Measurements from ENCODE around the gene ACTR8.

The ACTR8 gene

GRCh38 chr3:53817211-53817610 lies 64.7 kb downstream of the ACTR8 start:
- DNase-seq, result no peak

All from right kidney (tissue), 1 donor.